Upper lobe of left lung (tissue), 4 donors: ENCODE data around the gene CRYZL1.

ENCODE experiments used
- EP300 ChIP-seq, 4 donors: sonication (generic); formaldehyde crosslinking; IDR thresholded peaks; one replicate each; pipeline ENCODE4 v1.5.1; 2017; ENCODE audit warnings: antibody characterized with exemption in 4 of 4, control low read depth in 2 of 4
- POLR2A ChIP-seq, 4 donors: fragments of 450-650 bp; IDR thresholded peaks; one replicate each; pipeline ENCODE4 v1.5.1; 2016 to 2017; ENCODE audit warnings: antibody characterized with exemption in 4 of 4, mild to moderate bottlenecking in 2 of 4
- POLR2AphosphoS5 ChIP-seq, 2 donors: sonication (generic); formaldehyde crosslinking; IDR thresholded peaks; one replicate each; pipeline ENCODE4 v1.5.1; 2017; ENCODE audit warnings: antibody characterized with exemption in 2 of 2
- TF ChIP-seq, protein P1 (sequence below), 6 experiments: fragments of 450-650 bp in 4 of 6; fragments of 200-600 bp in 2 of 6; sonication (generic) in 2 of 6; IDR thresholded peaks; one replicate each; pipeline ENCODE4 v1.5.1; 2016 to 2019; ENCODE audit warnings: antibody characterized with exemption in 6 of 6

- TF ChIP-seq POLR2A (IDR thresholded peaks at IDR 0.05) (no peak), EP300 (IDR thresholded peaks at IDR 0.05) (no peak), POLR2AphosphoS5 (IDR thresholded peaks at IDR 0.05) (no peak)
- TF ChIP-seq, protein P1, sequence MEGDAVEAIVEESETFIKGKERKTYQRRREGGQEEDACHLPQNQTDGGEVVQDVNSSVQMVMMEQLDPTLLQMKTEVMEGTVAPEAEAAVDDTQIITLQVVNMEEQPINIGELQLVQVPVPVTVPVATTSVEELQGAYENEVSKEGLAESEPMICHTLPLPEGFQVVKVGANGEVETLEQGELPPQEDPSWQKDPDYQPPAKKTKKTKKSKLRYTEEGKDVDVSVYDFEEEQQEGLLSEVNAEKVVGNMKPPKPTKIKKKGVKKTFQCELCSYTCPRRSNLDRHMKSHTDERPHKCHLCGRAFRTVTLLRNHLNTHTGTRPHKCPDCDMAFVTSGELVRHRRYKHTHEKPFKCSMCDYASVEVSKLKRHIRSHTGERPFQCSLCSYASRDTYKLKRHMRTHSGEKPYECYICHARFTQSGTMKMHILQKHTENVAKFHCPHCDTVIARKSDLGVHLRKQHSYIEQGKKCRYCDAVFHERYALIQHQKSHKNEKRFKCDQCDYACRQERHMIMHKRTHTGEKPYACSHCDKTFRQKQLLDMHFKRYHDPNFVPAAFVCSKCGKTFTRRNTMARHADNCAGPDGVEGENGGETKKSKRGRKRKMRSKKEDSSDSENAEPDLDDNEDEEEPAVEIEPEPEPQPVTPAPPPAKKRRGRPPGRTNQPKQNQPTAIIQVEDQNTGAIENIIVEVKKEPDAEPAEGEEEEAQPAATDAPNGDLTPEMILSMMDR (IDR thresholded peaks at IDR 0.05), result no peak
These were observed 100.3 kb downstream of the CRYZL1 start for GRCh38 chr21:33541105-33541711.
